Urothelium cell line (cell line): ENCODE measurements around the gene DNAJA3.

Experiments
- DNase-seq: peaks from one replicate; pipeline ENCODE4 v3.0.0; 2011; ENCODE audit warnings: low spot score, mixed read lengths
- FAIRE-seq: peaks from 2 replicates; lab custom pipeline; 2011; peaks lifted over from hg19 to GRCh38; lab: Jason Lieb, UNC

DNAJA3 gene

DNA sequence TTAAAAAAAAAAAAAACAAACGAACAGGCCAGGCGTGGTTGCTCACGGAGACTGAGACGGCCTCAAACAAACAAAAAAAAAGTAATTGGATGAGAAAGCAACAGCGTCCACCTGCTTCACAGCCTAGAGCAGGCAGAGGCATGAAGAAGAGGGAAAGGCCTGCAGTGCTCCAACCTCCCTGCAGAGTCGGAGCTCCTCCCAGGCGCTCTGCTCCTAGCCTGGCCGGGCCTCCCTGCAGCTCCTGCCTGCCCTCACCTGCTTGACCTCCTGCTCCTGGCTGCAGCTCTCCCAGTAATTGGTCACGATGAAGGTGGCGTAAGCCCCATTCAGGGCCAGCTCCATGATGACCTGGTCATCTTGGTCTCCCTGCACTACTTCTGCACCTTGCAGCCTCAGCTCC, 43.3 kb downstream of the DNAJA3 start:
- FAIRE-seq (peak; percentile 13), DNase-seq (no peak)

DNA sequence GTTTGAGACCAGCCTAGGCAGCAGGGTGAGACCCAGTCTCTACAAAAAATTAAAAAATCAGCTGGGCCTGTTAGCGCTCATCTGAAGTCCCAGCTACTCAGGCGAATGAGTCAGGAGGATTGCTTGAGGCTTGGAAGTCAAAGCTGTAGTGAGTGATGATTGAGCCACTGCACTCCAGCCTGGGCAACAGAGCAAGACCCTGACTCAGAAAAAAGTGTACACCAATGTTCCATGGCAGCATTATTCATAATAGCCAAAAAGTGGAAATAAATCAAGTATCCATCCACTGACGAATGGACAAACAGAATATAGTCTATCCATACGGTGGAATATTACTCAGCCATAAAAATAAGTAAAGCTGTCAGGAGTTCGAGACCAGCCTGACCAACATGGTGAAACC, 46.2 kb downstream of the DNAJA3 start:
- DNase-seq (no peak), FAIRE-seq (no peak)

DNA sequence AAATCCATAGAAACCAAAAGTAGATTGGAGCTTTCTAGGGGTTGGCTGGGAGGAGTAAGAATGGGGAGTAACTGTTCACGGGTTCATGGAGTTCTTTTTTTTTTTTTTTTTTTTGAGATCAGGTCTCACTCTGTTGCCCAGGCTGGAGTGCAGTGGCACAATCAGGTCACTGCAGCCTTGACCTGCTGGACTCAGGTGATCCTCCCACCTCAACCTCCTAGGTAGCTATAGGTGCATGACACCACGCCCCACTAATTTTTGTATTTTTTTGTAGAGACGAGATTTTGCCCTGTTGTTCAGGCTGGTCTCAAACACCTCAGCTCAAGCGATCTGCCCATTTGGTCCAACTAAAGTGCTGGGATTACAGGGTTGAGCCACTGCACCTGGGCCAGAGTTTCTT, 47.2 kb downstream of the DNAJA3 start:
- no peak for DNase-seq
- no peak for FAIRE-seq

DNA sequence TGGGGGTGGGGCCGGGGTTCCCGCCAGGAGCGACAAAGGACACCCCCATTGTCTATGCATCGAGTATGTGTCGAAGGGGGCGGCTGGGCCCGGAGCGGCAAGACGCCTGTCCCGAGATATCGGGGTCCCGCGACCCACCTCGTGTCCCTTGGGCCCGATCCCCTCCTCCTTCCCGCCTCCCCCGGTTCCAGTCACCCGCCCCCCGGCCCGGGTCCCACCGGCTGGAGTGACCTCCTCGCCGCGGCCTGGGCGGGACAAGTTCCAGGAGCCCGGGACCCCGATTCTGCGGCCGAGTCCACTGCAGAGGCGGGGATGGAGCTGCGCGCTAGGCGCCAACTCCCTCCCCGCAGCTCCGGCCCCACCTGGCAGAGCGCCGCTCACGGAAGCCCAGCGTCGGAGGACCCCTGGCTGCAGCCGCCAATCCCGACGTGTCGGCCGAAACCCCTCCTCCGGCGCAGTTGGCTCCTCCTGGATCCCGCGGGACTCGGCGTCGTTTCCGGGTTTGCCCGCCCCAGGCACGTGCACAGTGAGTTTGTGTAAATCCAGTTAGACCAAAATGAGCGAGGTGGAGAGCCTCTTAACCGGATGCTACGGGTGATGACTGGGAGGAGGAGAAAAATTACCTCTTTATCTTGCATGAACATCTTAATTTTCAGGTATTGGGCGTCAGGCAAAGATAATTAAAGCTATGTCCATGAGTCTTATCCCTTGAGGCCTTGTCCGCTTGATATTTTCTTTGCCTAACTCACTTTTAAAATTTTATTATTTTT, 48.7 kb downstream of the DNAJA3 start, which contains the start of gene NMRAL1:
NMRAL1 (minus strand) TSS at position 434 of the 770 bp plus-strand sequence. CDS start 493 bp downstream, outside the sequence.
- FAIRE-seq, result no peak
- DNase-seq, result no peak

DNA sequence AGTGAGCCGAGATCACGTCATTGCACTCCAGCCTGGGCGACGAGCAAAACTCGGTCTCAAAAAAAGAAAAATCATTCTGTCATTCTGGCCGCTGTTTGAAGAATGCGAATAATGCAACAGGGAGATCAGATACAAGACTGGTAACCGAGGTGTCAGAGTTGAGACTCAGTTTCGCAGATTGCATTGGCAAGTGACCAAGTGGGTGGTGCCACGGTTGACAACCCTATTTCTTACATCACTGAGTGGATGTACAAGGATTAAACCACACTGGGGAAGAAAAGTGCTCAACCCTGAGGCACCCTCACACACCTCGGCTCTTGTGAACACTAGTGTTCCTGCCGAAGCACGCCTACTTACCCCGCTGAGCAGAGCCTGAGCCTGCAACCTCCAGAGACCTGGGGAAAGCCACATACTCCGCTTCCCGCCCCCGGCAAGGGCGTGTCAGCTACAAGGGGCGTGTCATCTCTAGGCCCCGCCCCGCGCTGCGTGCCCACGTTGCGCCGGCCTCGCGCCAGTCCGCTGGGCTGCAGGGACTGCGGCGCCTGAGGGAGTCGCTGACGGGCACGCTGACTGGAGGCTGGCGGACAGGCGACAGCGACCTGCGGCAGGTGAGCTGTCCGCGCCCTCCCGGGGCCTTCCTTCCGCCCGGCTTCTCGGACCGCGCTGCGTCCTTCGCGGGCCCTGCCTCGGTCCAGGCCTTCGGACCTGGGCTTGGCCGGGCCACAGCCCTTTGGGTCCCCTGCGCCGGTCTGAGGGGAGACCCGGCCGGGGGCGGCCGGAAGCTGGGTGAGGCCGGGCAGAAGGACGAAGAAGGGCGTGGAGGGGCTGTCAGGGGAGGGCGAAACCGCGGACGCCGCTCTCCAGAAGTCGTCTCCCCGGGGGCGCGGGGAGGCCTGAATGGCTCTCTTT, 50.5 kb downstream of the DNAJA3 start, which contains the start of gene HMOX2:
HMOX2 (plus strand) TSS at position 519 of the 909 bp plus-strand sequence. CDS start 29,127 bp downstream, outside the sequence.
- DNase-seq (peak; percentile 97), FAIRE-seq (peak; percentile 97)

DNA sequence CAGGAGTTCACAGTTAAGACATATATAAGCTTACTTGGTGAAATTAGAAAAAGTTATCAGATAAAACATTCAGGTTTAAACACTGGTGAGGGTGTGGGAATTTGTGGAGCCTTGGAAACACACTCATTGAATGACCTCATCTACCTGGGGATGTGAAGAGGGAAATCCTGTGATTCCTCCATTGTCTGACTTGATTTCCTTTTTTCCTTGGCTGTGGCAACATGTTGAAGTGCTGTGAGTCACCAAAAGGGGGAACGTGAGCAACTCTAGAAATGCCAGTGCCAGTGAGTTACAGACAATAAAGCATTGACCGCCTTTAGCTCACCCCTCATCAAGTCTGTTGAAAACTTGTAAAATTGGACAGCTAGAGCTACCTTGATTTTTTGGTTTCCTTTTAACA, 52.3 kb downstream of the DNAJA3 start:
- peak; percentile 65 for DNase-seq
- no peak for FAIRE-seq

DNA sequence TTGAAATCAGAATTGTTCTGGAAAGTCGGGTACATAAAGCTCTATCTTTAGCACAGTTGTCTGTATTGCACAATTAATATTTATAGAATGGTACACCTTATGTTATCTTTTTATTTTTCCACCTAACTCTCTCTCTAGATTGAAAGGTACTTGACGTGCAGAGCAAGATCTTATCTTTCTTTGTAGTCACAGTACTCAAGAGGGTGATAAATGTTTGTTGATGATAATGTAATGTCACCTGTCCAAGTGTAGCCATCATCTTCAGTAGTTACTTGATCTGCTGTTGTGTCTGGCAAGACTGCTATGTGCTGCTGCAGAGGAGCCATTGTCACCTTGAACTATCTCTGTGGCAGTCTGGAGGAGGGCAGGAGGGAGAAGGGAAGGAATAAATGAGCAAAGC, 55.9 kb downstream of the DNAJA3 start:
- DNase-seq, result no peak
- FAIRE-seq, result no peak

DNA sequence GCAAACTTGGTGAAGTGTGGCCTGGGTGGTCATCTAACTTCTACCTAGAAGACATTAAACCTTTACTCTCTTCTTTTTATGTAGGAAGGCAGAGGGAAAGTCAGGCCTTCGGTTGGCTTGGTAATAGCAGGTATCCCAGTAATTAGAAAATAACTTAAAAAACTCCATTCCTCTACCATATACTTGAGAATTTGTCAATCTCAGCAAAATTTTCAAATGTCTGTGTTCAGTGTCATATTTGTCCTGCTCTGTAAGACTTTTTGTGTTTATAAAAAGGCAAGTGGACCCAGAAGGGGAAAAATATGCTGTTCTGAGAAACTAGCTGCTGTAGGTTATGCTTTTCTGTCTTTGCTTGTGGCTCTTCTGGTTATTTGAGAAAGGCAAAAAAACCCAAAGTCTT, 56.3 kb downstream of the DNAJA3 start:
- DNase-seq (no peak), FAIRE-seq (no peak)

DNA sequence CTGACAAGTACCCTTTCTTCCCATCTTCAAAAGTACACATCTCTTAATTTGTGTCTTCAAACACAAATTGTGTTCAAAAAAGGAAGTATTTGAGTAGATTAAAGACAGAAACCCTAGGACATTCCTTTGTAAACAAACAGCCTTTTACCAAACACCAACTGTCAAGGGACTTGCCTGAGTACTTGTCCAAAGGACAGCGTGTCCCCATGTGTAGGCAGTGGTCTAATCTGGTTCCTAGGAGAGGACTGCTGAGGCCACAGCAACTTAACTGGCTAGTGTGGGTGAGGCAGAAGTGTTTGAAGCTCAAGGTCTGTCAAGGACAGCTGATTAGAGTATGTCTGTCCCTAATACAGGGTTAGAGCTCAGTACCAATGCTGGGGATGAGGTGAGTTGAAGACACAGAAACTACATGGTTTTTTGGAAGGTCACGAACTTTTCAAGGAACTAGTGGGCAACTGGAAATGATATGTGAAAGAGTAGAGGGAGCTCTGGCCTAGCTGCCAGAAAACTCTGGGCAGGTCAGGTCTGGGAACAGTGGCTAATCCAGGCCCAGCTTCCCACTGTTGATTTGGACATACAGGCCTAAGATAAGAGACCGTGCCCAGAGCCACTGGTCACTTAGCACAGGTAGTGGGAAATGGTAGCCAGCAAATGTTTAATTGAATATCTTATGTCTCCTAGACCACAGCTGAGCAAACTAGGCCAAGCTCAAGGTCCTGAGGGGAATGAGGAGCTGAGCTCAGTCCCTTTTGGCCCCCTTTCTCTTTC, 60.6 kb downstream of the DNAJA3 start:
- DNase-seq (no peak), FAIRE-seq (no peak)

DNA sequence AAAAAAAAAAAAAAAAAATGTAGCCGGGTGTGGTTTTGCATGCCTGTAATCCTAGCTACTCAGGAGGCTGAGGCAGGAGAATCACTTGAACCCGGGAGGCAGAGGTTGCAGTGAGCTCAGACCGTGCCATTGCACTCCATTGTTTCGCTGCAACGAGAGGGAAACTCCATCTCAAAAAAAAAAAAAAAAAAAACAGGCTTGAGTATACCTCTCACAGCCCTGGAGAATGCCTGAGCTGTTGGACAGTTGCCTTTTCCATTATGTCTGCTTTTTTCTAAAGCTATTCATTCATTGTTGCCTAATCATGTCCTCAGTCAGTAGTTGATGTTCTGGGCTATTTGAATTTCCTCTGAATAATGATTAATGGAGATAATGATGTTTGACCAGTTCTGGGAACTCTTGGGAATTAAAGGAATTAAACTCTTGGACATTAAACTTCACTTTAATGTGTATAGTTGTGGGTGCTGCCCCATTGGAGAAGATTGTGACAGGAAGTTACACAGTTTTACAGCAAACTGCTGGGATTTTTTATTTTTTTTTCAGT, 62.4 kb downstream of the DNAJA3 start:
- FAIRE-seq, result no peak
- no peak for DNase-seq

DNA sequence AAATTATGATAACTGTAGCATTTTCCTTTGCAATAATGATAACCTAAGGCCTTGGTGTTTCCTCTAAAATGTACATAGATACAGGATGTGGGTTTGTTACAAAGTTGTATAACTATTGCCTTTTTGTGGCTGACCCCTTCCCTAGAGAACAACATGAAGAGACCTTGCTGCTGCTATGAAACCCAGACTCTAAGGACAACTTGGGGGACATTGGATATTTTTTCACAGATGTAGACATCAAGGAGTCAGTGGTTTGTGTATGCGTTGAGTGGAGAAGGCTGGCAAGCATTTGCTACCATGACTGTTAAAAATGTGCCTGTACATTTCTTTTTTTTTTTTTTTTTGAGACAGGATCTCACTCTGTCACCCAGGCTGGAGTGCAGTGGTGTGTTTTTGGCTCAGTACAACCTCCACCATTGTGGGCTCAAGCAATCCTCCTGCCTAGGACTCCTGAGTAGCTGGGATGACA, 62.9 kb downstream of the DNAJA3 start:
- no peak for FAIRE-seq
- DNase-seq, result no peak

DNA sequence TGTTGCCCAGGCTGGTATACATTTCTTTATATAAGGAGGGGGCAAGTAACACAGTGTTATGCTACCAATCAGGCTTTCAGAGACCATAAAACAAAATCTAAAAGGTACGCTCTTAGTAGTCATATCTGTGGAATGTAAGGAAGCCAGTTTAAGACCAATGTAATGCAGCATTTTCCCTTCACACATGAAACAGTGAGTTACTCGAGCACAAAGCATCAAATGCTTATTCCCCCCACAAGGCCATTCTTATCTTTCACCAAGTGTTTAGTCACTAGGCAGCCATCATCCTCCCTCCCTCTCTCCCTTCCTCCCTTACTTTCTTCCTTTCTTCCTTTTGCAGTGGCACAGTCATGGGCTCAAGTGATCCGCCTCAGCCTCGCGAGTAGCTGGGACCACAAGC, 63.4 kb downstream of the DNAJA3 start:
- DNase-seq, result peak; percentile 39
- no peak for FAIRE-seq

DNA sequence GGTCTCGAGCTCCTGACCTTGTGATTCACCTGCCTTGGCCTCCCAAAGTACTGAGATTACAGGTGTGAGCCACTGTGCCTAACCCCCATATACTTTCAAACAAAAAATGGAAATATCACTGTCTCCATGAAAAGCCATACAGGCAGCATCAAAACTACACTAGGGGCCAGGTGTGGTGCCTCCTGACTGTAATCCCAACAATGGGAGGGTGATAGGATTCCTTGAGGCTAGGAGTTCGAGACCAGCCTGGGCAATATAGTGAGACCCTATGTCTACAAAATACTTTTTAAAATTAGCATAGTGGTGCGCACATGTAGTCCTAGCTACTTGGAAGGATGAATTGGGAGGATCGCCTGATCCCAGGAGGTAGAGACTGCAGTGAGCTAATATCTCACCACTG, 66.2 kb downstream of the DNAJA3 start:
- FAIRE-seq, result no peak

DNA sequence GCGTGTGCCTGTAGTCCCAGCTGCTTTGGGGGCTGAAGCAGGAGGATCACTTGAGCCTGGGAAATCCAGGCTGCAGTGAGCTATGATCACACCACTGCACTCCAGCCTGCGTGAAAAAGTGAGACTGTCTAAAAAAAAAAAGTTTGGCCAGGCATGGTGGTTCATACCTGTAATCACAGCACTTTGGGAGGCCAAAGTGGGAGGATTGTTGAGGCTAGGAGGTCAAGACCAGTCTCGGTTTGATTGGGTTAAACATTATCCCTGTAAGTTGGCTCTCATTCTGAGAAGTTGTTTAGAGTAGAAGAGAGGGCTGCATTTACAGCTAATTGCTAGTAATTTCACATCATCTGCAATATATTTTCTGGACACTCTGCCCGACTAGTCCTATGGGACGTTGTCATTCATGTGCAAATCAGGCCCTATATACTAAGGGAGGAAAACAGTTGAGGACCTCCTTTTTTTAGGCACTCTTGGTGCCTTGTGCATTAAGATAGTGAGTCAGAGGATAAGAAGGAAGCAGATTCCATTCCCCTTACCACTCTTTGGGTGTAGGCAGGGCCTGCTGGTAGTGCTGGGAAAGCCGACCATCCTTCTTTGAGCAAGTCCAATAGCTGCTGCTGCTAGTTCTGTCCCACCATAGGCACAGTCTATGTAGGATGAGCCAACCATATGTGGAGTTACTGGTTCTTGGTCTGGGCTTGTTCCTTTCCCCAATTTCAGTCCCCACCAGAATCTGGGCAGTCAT, 69.2 kb downstream of the DNAJA3 start:
- peak; percentile 63 for FAIRE-seq
- DNase-seq, result peak; percentile 70

More for the DNA sequence above, 66.2 kb downstream of the DNAJA3 start:
- no peak for DNase-seq

DNA sequence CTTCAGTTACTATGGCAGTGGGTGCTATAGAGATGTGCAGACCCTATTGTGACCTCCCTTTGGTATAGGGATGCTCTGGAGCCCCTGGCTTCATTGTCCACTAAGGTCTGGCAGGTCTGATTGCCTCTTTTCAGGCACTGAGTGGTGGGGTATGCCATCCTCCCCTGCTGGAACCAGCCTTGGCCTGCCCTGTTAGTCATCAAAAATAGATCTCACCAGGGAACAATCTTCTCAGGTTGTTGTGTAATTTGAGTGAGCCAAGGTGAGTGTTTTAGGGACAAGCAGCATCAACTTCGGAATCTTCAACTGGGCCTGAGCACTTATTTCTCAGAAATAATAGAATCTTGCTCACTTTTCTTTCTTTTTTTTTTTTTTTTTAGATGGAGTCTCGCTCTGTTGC, 70.1 kb downstream of the DNAJA3 start:
- FAIRE-seq (no peak), DNase-seq (no peak)

DNA sequence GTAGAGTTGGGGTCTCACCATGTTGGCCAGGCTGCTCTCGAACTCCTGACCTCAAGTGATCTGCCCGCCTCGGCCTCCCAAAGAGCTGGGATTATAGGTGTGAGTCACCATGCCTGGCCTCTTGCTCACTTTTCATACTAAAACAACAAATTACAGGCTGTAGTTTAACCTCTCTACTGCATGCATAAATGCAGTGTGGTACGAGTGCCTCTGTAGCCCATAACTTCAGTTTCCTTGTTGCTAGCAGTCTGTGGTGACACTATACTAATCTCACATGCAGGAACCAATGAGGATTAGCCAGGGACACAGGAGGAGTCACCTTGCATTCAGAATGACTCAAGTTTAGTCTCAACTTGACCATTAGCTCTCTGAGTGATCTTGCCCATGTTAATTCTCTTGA, 70.6 kb downstream of the DNAJA3 start:
- FAIRE-seq (no peak), DNase-seq (no peak)

DNA sequence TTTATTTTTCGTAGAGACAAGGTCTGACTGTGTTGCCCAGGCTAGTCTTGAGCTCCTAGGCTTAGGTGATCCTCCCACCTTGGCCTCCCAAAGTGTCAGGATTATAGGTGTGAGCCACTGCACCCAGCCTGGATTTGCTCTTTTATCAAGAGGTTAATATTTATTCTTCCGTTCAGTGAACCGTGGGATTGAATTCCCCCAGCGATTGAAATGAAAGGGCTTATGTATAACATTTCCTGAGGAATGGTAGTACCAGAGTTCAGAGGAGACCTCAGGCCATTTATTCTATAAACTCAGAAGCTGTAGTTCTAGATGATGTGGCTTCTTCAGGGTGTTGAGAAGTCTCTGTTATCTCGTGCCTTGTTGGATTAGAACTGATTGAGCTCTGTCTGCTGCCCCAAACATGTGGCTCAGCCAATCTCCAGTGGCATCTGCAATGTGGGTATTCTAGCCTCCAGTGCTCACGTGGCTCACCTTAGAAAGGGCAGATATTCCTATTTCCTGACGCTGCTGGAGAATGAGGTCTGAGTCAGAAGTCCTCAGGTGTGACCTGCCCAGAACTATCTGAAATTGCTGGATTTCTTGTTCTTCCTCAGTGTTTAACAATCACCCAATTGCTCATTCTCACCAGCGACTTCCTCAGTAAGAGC, 73.0 kb downstream of the DNAJA3 start:
- FAIRE-seq (no peak), DNase-seq (no peak)

DNA sequence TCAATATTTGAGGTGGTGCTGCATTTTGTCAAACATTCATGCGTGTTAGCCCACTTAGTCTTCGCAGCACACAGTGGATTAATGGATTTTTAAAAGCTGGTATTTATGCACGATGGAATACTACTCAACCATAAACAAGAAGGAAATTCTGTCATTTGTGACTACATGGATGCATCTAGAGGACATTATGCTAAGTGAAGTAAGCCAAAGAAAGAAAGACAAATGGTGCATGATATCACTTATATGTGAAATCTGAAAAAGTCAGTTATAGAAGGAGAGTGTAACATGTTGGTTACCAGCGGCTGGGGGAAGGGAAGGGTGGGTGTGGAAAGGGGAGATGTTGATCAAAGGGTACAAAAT, 73.5 kb downstream of the DNAJA3 start:
- FAIRE-seq, result no peak
- DNase-seq, result no peak

DNA sequence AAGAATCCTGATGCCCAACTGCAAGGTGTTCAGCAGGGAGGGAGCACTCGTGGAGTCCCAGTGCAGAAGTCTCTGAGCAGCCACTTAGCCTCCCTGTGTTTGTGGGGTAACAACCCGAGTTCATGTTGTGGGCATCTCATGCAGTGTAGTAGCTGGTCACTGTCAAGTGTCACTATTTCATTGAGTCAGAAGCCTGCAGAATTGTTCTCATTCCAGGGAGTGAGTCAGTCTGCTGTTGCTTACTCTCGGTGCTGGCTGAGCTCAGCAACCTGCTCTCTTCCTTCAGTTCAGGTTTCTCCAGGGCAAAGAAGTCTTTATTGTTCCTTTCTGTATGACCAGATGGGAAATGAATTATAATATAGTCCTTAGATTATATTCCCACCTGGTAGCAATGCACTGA, 74.6 kb downstream of the DNAJA3 start:
- DNase-seq (peak; percentile 87), FAIRE-seq (no peak)
